HS-5 (cell line): ENCODE measurements around the gene PLCB4.
"Not testable (repeated sequence)": the region's sequence is repeated elsewhere in the genome, so short reads cannot be mapped to it uniquely, and the experiment has no call there.

ENCODE experiments used
- DNase-seq: peaks from one replicate; pipeline ENCODE4 v3.0.0-alpha.2; 2012; ENCODE audit warnings: low read depth

Gene PLCB4

GRCh38 chr20:9068841-9069663 lies at the start of gene PLCB4:
TSS of gene PLCB4 (plus strand) at chr20:9069087. CDS start at chr20:9307815, 238,728 bp downstream.
- DNase-seq, result no peak

- DNase-seq, result no peak
Observed at GRCh38 chr20:9019833-9020232, 49.1 kb upstream of the PLCB4 start.

GRCh38 chr20:9021216-9021615 lies 47.7 kb upstream of the PLCB4 start:
- no peak for DNase-seq

- no peak for DNase-seq
Observed at GRCh38 chr20:9021699-9022098, 47.2 kb upstream of the PLCB4 start.

- no peak for DNase-seq
Observed at GRCh38 chr20:9022376-9022775, 46.5 kb upstream of the PLCB4 start.

- DNase-seq, result no peak
Observed at GRCh38 chr20:9024606-9025005, 44.3 kb upstream of the PLCB4 start.

GRCh38 chr20:9025011-9025410 lies 43.9 kb upstream of the PLCB4 start:
- DNase-seq, result no peak

GRCh38 chr20:9025643-9026042 lies 43.2 kb upstream of the PLCB4 start:
- peak; percentile 72 for DNase-seq

- no peak for DNase-seq
Observed at GRCh38 chr20:9027626-9028025, 41.3 kb upstream of the PLCB4 start.

- DNase-seq, result no peak
Observed at GRCh38 chr20:9028419-9028818, 40.5 kb upstream of the PLCB4 start.

GRCh38 chr20:9031991-9032390 lies 36.9 kb upstream of the PLCB4 start:
- no peak for DNase-seq

GRCh38 chr20:9032758-9033157 lies 36.1 kb upstream of the PLCB4 start:
- DNase-seq, result no peak

- DNase-seq, result peak; percentile 71
Observed at GRCh38 chr20:9035126-9035525, 33.8 kb upstream of the PLCB4 start.

GRCh38 chr20:9036593-9036992 lies 32.3 kb upstream of the PLCB4 start:
- no peak for DNase-seq

- no peak for DNase-seq
Observed at GRCh38 chr20:9038791-9039535, 29.9 kb upstream of the PLCB4 start.

GRCh38 chr20:9040863-9041524 lies 27.9 kb upstream of the PLCB4 start:
- no peak for DNase-seq

- DNase-seq, result no peak
Observed at GRCh38 chr20:9043364-9043763, 25.5 kb upstream of the PLCB4 start.

GRCh38 chr20:9047928-9048327 lies 21.0 kb upstream of the PLCB4 start:
- not testable (repeated sequence) for DNase-seq

- DNase-seq, result peak; percentile 99
Observed at GRCh38 chr20:9051508-9051907, 17.4 kb upstream of the PLCB4 start.

GRCh38 chr20:9052136-9052535 lies 16.8 kb upstream of the PLCB4 start:
- no peak for DNase-seq

GRCh38 chr20:9053108-9053507 lies 15.8 kb upstream of the PLCB4 start:
- no peak for DNase-seq

- no peak for DNase-seq
Observed at GRCh38 chr20:9054176-9054575, 14.7 kb upstream of the PLCB4 start.

GRCh38 chr20:9059931-9060330 lies 9.0 kb upstream of the PLCB4 start:
- no peak for DNase-seq
